Caco-2 (cell line): ENCODE results near the gene CLEC16A. TPM values are rescaled to one million over a fixed set of nuclear protein-coding genes. Genes with fewer than 3 reads are reported as not detected.

Experiments
- BruUV-seq: library from RNA; stranded (reverse); fragments of 400-500 nt; replicated peaks from 2 replicates; lab custom pipeline; 2021; lab: Mats Ljungman, UMichigan
- CTCF ChIA-PET: fragments of 300-600 bp; sonication (Branson Sonifier 250); formaldehyde crosslinking; loops from one replicate; lab custom pipeline; 2022; ENCODE audit warnings: antibody characterized with exemption; lab: Charles Lee
- POLR2A ChIA-PET: fragments of 300-600 bp; sonication (Branson Sonifier 250); formaldehyde crosslinking; loops from one replicate; lab custom pipeline; 2022; ENCODE audit warnings: antibody characterized with exemption; lab: Charles Lee
- DNase-seq, 2 experiments: peaks; one replicate each; pipeline versions ENCODE4 v3.0.0 to v3.0.0-alpha.2; 2020 to 2022
- H3K27me3 ChIP-seq: replicated peaks from 2 replicates; pipeline ENCODE4 v1.6.0; 2011; ENCODE audit warnings: low read length; ENCODE audit not compliant: control insufficient read depth, insufficient read depth
- H3K36me3 ChIP-seq: 2 replicates; pipeline ENCODE4 v1.5.1; 2011; ENCODE audit warnings: low read length; ENCODE audit not compliant: control insufficient read depth, insufficient read depth
- H3K4me1 ChIP-seq: fragments of 250-450 bp; sonication (Bioruptor Pico); 2 replicates; pipeline ENCODE4 v1.5.1; 2020; ENCODE audit warnings: mild to moderate bottlenecking
- H3K4me3 ChIP-seq: 2 replicates; pipeline ENCODE4 v1.5.1; 2011; ENCODE audit warnings: low read depth, mild to moderate bottlenecking, control low read depth, low read length
- H3K9me3 ChIP-seq: fragments of 250-450 bp; sonication (Bioruptor Pico); 2 replicates; pipeline ENCODE4 v1.5.1; 2020; ENCODE audit warnings: mild to moderate bottlenecking, moderate library complexity
- H3K27ac Mint-ChIP-seq: one replicate; pipeline ENCODE4 v1.8.0; 2022; ENCODE audit warnings: mixed read lengths; ENCODE audit not compliant: unreplicated experiment
- H3K27me3 Mint-ChIP-seq: one replicate; pipeline ENCODE4 v1.8.0; 2022; ENCODE audit warnings: mixed read lengths; ENCODE audit not compliant: insufficient read depth, unreplicated experiment
- H3K36me3 Mint-ChIP-seq: one replicate; pipeline ENCODE4 v1.8.0; 2022; ENCODE audit warnings: mild to moderate bottlenecking, mixed read lengths; ENCODE audit not compliant: insufficient read depth, unreplicated experiment
- H3K4me1 Mint-ChIP-seq: one replicate; pipeline ENCODE4 v1.8.0; 2022; ENCODE audit warnings: low read depth, mixed read lengths; ENCODE audit not compliant: unreplicated experiment
- H3K4me3 Mint-ChIP-seq: one replicate; pipeline ENCODE4 v1.8.0; 2022; ENCODE audit warnings: mild to moderate bottlenecking, moderate library complexity, mixed read lengths; ENCODE audit not compliant: unreplicated experiment
- H3K9me3 Mint-ChIP-seq: one replicate; pipeline ENCODE4 v1.8.0; 2022; ENCODE audit warnings: mixed read lengths; ENCODE audit not compliant: unreplicated experiment
- intact Hi-C: fragments of 100-400 bp; cut with micrococcal nuclease; formaldehyde crosslinking; loops from one replicate; pipeline ENCODE4 v1.10.0; 2022; ENCODE audit not compliant: unreplicated experiment
- total RNA-seq: library from RNA; stranded (reverse); gene quantifications from 2 replicates; pipeline ENCODE4 v1.2.3, GENCODE V29; 2022
- TF ChIP-seq, protein P1 (sequence below), 2 experiments: fragments of 200-600 bp in 1 of 2; IDR thresholded peaks; 1 replicate in 1 of 2; 2 replicates in 1 of 2; pipeline versions ENCODE4 v1.5.1 to v1.8.0; 2011 to 2022; ENCODE audit warnings: antibody characterized with exemption in 1 of 2, control low read depth in 1 of 2, inconsistent platforms in 1 of 2, low read depth in 1 of 2, low read length in 1 of 2, mild to moderate bottlenecking in 1 of 2, moderate library complexity in 1 of 2; ENCODE audit not compliant: insufficient read depth in 1 of 2, severe bottlenecking in 1 of 2, unreplicated experiment in 1 of 2

Gene CLEC16A
- total RNA-seq, 1 experiment from 2014 or later = 27.0 TPM

DNA sequence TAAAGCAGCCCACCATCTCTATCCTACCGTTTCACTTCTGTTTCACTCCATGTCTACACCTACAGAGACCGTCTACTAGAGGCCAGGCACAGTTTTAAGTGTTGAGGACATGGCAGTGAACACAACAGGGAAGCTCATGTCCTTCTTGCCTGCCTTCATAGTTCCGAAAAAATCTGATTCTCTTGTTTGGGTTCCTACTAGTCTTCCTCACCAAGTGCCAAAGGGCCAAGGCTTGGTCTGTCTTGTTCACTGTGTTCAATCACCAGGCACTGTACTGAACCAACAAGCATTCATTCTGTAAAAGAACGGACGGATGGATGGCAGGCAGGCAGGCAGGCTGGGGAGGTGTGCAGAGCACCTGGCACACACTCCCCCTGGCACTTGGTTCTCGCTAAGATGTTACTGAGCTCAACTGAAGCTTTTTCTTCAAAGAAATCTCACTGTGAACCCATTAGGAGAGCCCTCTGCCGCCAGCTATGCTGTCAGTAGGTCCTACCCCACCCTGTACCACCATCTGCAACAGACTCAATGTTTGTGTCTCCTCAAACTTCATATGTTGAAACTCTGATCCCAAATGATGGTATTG is 4.6 kb upstream of the CLEC16A start:
- H3K4me3 Mint-ChIP-seq = no peak overlapping the region
- H3K36me3 Mint-ChIP-seq = no peaks in the 10 kb centered on the region

DNA sequence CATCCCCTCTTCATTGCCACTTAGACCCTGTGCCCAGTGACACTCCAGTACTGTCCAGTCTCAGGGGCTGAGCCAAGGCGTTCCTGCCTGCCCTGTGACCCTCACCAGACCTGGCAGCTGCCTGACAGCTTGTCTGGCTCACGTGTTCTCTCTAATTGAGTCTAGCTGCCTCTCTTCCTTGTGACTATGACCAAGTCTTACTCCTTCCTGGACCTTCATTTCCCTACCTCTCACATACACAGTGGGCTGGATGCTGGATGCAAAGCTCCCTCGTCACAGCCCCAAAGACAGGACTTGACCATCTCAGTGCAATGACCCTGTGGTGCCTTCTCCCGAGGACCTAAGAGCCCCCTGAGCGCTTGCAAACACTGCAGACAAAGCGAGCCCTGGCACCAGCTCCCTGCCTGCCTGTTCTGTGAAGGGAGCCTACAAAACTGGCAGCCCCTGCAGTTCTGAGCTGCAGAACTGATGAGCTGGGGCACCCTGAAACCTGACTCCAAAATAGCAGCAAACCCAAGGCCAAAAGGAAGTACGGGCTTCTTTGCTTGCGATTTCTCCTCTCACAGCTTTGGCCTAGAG is 3.8 kb upstream of the CLEC16A start:
- CTCF ChIA-PET = interaction anchor here (1.3 kb wide), 1 partner anchor 10 kb away, joined by 3 read pairs; no protein-coding TSS in a partner anchor
- peak overlapping the region; percentile 95 for H3K4me3 Mint-ChIP-seq
- POLR2A ChIA-PET = interaction anchor here (0.6 kb wide), 1 partner anchor 15 kb away, joined by 3 read pairs; no protein-coding TSS in a partner anchor

More for the DNA sequence above, 4.6 kb upstream of the CLEC16A start:
- TF ChIP-seq, protein P1, sequence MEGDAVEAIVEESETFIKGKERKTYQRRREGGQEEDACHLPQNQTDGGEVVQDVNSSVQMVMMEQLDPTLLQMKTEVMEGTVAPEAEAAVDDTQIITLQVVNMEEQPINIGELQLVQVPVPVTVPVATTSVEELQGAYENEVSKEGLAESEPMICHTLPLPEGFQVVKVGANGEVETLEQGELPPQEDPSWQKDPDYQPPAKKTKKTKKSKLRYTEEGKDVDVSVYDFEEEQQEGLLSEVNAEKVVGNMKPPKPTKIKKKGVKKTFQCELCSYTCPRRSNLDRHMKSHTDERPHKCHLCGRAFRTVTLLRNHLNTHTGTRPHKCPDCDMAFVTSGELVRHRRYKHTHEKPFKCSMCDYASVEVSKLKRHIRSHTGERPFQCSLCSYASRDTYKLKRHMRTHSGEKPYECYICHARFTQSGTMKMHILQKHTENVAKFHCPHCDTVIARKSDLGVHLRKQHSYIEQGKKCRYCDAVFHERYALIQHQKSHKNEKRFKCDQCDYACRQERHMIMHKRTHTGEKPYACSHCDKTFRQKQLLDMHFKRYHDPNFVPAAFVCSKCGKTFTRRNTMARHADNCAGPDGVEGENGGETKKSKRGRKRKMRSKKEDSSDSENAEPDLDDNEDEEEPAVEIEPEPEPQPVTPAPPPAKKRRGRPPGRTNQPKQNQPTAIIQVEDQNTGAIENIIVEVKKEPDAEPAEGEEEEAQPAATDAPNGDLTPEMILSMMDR (IDR thresholded peaks at IDR 0.05; ENCODE audit: insufficient read depth in 1 of 2, low read depth in 1 of 2, low read length in 1 of 2, severe bottlenecking in 1 of 2, unreplicated experiment in 1 of 2) = no peak
- H3K4me1 ChIP-seq = peaks cover 17% of the 10 kb centered on the region; the same call in 1 of the 2 replicates
- peaks cover 3% of the 10 kb centered on the region for H3K36me3 ChIP-seq
- CTCF ChIA-PET = interaction anchor here (1.3 kb wide), 1 partner anchor 9 kb away, joined by 3 read pairs; no protein-coding TSS in a partner anchor
- POLR2A ChIA-PET = no interaction called here
- Mint-ChIP-seq H3K4me1 (peaks cover 25% of the 10 kb centered on the region), H3K27ac (no peak overlapping the region), H3K9me3 (no peaks in the 10 kb centered on the region), H3K27me3 (no peaks in the 10 kb centered on the region)
- no TSS peak for BruUV-seq
- no peak overlapping the region for H3K4me3 ChIP-seq
- DNase-seq = no peak
- no peaks in the 10 kb centered on the region for H3K9me3 ChIP-seq
- intact Hi-C loops = no loop called here
- no peaks in the 10 kb centered on the region for H3K27me3 ChIP-seq

More for the DNA sequence above, 3.8 kb upstream of the CLEC16A start:
- peak overlapping the region; percentile 51 for H3K4me3 ChIP-seq
- H3K9me3 ChIP-seq = no peaks in the 10 kb centered on the region
- Mint-ChIP-seq H3K9me3 (no peaks in the 10 kb centered on the region), H3K4me1 (peaks cover 26% of the 10 kb centered on the region), H3K27ac (no peak overlapping the region), H3K27me3 (no peaks in the 10 kb centered on the region), H3K36me3 (no peaks in the 10 kb centered on the region)
- H3K4me1 ChIP-seq = peaks cover 17% of the 10 kb centered on the region
- intact Hi-C loops = no loop called here
- H3K27me3 ChIP-seq = no peaks in the 10 kb centered on the region
- TF ChIP-seq, protein P1 (IDR thresholded peaks at IDR 0.05; ENCODE audit: insufficient read depth in 1 of 2, low read depth in 1 of 2, low read length in 1 of 2, severe bottlenecking in 1 of 2, unreplicated experiment in 1 of 2) = no peak
- peaks cover 3% of the 10 kb centered on the region for H3K36me3 ChIP-seq
- TSS peak; percentile 36 for BruUV-seq
- no peak for DNase-seq
